Measurements from ENCODE around the gene TMEM144.
A peak's percentile ranks its signal among the peaks of the same experiment; 100 is the strongest.
"Not testable (repeated sequence)": the region's sequence is repeated elsewhere in the genome, so short reads cannot be mapped to it uniquely, and the experiment has no call there.

TMEM144 gene

DNA sequence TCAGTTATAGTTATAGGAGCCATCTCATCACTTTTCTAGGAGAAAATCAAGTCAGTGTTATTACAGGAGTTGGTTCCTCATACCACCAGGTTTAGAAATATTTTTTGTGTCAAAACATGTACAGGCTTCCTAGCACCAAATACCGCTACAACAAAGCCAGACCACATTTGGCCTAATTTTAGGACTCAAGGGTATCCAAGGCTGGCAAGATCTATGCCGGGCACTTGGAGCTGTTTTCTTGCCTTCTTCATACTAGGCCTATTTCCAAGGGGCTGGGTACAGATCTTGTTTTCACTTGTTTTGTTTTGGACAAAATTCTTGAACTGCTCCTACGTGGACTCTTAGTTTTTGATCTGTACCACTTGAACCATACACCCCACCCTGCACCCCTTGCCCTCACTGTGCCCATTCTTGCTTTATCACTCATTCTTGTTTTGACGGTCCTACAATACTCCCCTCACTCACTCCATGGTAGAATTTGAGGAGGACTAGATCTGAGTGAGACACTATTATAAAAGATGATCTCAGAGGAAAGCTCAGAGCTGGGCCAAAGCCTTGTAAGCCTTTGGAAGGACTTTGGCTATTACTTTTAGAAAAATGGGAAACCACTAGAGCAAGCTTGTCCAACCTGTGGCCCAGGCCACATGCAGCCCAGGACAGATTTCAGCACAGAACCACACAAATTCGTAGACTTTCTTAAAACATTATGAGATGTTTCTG, 17.7 kb upstream of the TMEM144 start:
- FAIRE-seq: no peak

DNA sequence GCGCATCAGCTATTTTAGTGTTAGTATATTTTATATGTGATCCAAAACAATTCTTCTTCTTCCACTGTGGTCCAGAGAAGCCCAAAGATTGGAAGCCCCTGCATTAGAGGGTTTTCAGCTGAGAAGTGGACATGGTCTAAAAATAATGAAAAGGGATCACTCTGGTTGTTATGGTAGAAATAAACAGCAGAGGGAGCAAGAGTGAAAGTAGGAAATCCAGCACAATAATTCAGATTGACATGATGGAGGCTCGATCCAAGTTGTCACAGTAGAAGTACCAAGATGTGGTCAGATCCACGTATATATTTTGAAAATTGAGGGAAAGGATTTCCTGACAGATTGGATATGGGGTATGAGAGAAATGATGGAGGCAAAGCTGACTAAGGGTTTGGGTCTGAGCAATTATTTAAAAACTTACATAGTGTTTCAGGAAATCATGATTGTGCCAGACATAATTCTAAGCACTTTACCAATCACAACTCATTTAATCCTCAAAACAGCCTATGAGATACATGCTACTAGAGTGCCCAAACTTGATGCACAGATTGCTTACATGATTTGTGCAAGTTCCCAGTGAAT, 17.0 kb upstream of the TMEM144 start:
- FAIRE-seq: no peak

DNA sequence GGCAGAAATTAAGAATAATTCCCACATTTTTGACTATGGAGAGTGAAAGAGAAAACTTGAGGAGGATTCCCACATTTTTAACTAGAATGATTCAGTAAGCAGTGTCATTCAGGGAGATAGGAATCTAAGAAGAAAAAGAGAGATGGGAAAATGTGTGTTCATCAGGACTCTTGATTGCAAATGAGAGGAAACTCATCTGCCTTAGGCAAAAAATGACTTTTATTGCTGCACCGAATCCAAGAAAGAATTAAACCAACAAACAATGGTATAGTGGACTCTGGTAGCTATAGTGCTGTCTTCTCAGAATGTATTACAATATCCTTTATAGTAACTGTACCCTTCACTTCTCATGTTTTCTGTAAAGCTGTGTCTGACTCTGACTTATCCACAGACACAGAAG, 15.0 kb upstream of the TMEM144 start:
- FAIRE-seq: no peak

DNA sequence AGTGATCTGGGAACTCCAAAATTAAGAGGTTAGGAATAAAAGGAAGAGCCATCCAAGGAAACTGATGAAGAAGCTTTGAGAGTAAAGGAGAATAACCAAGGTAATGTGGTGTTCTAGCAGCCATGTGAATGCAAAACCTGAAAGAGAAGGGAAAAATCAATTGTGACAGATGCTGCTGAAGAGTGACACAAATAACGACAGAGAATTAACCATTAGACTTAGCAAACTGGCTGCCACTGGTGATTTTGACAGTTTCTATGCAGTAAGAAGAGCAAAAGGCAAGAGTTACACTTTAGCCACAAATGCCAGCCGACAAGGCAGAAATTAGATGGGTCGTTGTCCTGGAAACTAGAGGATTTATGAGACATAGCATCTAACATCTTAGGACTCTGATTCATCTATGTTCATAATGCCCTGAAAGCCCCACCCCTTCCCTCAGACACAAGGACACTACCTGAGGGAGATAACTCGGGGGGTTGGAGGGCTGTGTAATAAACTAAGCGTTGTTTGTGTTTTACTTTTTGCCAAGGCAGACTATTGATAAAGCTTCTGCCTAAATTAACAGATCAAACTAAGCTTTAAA, 13.0 kb upstream of the TMEM144 start:
- no peak for FAIRE-seq

DNA sequence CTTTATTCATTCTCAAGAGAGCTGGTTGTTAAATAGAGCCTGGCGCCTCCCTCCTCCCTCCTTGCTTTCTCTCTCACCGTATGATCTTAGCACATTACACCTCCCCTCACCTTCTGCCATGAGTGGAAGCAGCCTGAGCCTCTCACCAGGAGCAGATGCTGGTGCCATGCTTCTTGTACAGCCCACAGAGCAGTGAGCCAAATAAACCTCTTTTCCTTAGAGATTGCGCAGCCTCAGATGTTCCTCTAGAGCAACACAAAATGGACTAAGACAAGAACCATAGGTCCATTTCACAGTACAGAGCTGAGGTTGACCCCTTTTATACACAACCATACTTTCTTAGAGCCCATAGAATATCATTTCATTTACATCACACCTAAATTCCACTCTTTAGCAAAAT, 10.1 kb upstream of the TMEM144 start:
- no peak for FAIRE-seq

DNA sequence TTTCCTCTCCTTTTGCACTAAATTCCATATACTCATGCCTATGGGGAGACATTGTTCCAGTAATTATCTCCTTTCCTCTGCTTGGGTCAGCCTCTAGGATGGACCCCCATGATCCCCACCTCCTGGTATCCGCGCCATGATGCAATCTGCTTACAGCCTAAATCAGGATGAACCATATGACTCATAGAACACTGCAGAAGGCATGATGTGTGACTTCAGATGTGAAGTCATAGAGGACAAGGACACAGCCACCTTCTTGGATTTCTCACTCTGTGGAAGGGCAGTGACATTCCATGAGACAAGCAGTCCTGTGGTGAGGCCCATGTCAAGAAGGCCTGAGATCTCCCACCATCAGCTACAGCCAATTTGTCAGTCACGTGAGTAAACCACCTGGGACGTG, 9.0 kb upstream of the TMEM144 start:
- no peak for FAIRE-seq

DNA sequence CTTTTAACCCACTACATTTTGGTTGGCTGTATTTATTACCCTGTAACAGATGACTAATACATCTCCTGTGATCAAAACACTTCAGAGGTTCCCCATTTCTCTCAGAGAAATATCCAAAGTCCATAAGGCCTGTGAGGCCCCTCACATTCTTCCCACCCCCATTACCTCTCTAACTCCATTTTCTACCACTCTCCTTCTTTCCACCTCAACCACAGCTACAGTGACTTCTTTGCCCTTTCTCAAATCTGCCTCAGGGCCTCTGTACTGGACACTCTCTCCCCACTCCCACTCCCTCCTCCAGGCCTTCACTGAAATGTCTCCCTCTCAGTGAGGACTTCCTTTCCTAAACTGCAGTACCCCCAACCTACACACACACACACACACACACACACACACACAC, 8.4 kb upstream of the TMEM144 start:
- no peak for FAIRE-seq

DNA sequence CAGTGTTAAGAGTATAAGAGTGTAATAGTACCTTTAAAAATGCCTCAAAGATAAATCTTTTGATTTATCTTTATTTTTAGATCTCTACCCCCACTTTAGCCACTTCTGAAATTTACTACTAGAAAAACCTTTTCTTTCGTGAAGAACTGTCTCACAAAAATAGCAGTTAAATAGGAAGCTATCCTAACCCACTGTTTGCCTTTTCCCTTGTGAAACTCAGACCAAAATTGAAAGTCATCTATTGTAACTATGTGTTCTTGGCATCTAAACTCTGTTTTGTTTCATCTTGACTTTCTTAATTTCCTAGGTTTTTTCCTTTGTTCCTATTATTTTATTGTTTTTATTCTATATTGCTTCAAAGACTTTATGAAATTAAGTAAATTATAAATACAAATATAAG, 7.8 kb upstream of the TMEM144 start:
- FAIRE-seq: peak; percentile 88

DNA sequence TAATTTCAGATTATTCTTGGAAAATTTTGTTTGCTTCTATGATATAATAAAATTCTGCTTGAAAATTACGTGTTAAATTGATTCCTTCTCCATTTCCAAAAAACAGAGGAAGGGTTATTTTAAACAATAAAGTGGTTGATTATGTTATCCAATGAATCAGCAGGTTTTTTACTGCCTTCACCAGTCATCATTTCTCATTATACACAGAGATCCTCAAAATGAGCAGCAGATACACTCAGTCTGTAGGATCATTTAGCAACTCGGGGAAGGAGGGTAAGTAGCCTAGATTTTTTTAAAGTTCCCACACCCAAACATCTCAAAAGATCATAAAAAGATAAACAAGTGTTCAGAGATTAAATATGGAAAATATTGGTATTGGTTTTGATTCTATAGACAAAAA, 6.8 kb upstream of the TMEM144 start:
- no peak for FAIRE-seq

DNA sequence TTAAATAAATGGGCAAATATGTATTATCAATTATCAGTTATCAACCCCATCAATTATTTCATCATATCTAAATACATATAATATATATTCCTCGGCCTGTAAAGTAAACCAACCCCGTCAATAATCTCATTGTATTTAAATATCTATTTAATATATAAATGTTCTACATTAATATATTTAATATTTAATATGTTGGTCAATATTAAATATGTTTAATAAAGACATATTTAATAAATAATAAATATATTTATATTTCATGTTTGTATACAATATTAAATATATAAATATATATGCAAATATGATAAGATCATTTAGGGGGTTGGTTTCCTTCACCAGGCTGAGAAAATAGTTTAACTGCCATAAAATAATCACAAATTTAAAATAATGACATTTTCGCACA, 6.4 kb upstream of the TMEM144 start:
- FAIRE-seq: peak; percentile 93

DNA sequence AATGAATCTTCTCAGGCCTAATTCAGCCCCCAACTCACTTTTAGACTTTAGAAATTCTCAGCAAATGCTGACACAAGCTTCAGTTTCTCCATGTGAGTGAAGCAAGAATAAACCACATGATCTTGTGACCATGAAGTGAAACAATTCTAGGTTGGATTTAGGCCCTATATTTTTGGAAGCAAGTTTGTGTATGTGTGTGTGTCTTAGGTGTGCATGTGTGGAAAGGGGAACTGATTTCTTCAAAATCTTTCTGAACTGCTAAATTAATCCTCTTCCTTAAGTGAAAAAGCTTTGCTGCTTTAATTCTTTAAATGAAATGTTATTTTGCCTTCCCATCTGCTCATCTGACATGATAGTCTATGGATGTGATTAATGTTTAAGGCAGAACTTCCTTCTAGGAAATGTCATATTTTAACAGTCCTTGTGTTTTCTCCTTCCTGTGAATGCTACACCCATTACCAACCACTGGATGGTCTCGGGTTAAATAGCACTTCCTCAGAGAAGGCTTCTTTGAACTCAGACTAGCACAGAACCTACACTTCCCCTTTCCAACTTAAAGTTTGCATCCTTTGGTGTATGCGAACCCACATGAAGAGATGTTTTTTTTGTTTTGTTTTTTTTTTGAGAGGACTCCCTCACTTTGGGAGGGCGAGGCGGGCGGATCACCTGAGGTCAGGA, 1.2 kb upstream of the TMEM144 start:
- no peak for FAIRE-seq

DNA sequence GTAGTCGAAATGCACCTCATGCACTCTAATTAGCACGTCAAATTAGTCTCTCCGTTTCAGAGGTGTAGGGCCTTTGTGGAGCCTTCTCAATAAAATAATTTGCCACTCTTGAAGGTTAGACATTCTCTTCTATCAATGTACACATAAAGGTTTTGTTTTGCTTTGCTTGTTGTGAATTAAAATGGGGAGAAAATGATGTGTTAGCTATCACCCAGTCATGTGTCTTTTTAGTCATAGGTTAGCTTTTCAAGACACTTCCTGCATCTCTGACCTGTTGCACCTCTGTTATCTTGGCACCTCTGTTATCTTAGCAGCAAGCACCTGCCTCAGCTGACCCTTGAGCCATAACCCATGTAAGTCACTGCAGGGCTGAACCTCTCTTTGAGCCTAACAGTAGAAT, 936 bp downstream of the TMEM144 start:
- no peak for FAIRE-seq

DNA sequence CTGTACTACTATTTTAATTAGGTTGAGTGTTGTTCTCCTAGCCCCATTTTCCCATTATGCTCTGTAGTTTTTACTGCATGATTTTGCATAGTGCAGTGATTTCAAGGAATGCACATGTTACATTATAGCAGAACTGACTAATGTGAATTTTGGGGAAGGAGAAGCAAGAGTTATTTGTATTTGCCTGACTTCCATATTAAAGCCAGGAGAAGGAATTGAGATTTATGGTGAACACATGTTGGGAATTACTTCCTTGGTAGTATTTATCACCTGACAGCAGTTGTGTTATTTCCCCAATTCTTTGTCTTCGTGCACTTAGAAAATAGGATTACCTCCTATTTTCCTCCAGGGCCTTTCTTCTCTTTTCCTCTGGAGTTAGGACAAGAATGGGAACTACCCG, 3.2 kb downstream of the TMEM144 start:
- no peak for FAIRE-seq

DNA sequence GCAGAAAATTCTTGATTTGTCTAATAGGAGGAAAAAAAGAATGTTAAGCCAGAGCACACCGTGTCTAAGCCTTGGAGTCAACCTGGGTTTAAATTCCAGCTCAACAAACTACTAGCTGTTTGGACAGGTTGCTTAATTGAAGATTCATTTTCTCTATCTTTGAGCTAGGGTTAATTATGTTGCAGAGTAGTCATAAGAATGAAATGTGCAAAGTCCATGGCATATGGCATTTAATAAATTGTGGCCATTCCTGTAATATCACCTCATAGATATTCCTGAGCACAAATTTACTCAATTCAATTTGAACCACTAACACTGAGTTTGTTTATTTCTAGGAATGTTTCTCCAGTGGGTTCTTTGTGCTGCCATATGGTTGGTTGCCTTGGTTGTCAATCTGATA, 4.6 kb downstream of the TMEM144 start:
- FAIRE-seq: no peak

DNA sequence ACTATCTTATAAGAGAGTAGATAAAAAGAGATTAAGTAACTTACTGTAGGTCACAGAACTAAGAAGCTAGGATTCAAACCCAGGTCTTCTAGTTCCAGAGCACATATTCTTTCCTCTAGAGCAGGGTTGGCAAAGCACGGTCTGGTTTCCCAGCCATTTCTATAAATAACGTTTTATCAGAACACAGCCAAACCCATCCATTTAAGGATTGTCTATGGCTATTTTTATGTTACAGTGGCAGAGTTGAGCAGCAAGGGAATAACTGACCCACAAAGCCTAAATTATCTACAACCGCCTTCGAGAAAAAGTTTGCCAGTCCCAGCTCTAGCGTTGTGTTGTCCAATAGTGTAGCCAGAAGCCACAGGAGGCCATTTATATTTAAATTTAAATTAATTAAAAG, 7.5 kb downstream of the TMEM144 start:
- no peak for FAIRE-seq

DNA sequence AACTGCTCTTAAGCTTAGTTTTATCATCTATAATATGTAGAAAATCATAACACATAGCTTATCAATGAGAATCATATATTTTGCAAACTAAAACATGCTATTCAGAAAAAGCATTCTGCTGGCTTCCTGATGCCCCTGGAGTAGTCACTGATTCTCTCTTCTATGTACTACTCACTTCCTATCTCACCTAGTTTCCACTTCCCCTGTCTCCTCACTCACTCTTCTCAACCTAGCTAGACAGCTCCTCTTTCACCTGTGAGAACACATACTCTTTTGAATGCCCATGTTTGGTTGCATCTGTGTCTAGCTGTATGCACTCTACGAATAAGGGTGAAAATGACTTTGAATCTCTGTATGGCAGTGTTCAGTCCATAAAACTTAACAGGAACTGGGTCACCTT, 9.3 kb downstream of the TMEM144 start:
- no peak for FAIRE-seq

DNA sequence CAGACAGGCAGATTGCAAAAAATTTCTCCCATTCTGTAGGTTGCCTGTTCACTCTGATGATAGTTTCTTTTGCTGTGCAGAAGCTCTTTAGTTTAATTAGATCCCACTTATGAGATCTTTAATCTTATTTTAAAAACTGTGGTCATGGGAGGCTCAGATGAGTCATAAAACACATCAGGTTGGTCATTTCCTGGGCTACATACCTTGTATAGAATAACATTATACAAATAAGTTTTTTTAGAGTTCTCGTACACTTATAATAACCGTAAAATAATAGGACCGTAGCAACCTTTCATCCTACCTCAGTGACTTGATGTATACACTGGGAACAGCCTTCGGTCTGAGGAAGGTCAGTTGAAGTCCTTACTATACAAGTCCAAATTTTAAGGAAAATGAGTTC, 14.0 kb downstream of the TMEM144 start:
- FAIRE-seq: not testable (repeated sequence)

DNA sequence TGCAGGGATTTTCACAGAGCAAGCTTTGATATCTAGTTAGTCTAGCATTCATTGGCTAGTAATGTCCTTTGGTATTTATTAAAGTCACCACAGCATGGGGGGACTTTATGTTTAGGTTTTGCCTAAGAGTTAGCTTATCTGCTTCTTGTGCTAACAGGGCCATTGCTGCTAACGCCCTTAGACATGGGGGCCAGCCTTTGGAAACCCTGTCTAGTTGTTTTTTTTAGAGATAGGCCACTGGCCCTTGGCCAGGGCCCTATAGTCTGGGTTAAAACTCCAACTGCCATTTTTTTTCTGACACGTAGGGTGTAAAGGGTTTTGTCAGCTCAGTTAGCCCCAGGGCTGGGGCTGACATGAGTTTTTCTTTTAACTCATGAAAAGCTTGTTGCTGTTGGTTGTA, 14.7 kb downstream of the TMEM144 start:
- FAIRE-seq: not testable (repeated sequence)

DNA sequence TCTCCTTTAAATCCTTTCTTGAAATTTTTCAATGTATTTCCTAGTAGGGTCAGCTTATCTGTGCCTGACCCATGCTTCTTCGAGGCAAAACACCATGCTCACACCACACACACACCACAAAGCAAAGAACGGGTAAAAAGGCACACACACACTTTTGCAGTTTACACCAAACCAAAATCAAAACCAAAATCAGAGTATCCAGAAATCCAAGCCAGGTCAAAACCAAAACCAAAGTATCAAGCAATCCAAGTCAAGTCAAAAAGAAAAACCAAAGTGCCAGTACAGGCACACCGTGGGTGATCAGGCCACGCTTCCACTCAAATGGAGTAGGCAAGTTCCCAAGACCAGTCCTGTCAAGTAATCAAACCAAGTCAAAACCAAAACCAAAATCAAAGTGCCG, 17.6 kb downstream of the TMEM144 start:
- FAIRE-seq: not testable (repeated sequence)

DNA sequence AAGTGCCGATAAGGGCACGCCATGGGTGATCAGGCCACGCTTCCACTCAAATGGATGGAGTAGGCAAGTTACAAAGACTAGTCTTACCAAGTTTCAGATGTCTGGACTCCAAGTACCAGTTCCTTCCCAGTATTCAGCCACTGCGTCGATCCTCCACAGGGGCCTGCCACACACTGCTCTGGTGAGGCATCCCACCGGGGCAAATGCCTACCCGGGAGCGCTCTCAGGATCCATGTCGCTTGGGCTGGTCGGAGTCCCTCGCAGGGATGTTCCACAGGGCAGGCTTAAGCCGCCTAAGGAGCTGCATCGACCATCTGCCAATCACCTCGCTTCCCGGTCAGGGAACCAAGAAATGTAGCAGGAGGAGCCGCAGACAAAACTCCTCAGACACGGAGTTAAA, 18.1 kb downstream of the TMEM144 start:
- not testable (repeated sequence) for FAIRE-seq

DNA sequence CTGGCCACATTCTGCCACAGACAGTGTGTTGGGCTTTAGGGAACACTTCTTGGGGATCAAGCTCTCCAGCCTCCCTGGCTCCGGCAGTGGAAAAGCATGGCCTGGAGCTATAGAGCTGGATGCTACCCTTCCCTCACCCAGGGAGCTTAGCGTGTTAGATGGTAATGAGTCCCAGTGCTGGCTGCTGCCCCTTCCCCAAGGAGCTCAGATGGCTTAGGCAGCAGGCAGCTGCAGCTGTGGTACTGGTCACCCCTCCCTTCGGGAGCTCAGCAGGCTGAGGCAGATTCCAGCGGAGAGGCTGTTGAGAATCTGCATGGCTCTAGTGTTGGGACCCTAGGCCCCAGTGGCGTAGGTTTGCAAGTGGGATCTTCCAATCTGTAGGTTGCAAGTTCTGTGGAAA, 19.5 kb downstream of the TMEM144 start:
- no peak for FAIRE-seq

DNA sequence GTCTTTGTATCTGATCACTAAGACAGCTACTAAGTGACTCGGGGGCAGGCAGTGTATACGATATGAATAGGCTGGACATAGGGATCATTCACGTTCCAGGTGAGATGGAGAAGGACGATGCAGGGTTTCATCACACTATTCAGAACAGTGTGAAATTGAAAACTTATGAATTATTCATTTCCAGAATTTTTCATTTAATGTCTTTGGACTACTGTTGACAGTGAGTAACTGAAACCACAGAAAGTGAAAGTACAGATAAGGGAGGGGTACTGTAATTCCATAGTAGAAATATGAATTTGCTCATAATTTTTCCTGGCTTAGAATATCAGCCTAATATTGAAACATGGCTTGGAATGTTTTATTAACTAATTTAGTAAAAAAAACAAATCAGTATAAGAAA, 24.4 kb downstream of the TMEM144 start:
- no peak for FAIRE-seq

DNA sequence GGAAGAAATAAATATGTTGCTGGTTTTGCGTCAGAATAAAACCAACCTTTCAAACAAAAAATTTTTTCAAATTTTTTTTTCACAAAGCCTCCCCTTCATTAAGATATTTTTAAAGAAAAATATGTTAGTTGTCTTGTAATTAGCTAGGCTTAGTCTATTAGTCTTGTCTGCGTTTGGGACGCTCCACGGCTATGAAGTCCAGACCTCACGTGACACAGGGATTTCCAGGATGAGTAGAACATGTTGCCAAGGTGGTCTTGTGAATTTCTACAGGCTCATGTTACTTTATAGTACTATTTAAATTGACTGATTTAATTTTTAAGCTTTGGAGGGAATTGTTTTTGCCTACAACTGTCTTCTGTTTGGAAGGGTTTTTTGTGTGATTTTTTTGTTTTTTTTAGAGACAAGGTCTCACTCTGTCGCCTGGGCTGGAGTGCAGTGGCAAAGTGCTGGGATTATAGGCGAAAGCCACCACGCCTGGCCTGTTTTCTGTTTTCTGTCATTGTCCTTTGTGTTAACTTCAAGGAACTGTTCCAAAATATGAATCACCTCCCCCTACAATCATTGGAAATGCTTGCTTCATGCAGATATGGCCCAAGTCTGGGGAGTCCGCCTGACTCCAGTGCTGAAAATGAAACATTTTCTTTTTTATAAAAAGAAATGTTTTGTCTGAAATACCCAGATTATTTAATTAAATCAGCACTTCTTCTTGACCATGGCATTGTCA, 26.2 kb downstream of the TMEM144 start:
- FAIRE-seq: no peak

Data from endometrium (tissue), 2 donors.